ENCODE results near the gene FBLN2.

GRCh38 chr3:13525827-13526625 lies 22.9 kb upstream of the FBLN2 start:
- TF ChIP-seq MAX (IDR thresholded peaks at IDR 0.05): no peak
- no peak for TF ChIP-seq POLR2A (IDR thresholded peaks at IDR 0.05; ENCODE audit: low read length)
- no peak for TF ChIP-seq CTCF (IDR thresholded peaks at IDR 0.05)

Data from A549 (cell line).